Endothelial cell of umbilical vein (primary cell): ENCODE data around the gene MXI1. TPM values are rescaled to one million over a fixed set of nuclear protein-coding genes. Genes with fewer than 3 reads are reported as not detected.
A peak's percentile ranks its signal among the peaks of the same experiment; 100 is the strongest.

Experiments used
- BruUV-seq: library from RNA; stranded (reverse); fragments of 400-500 nt; replicated peaks from 2 replicates; lab custom pipeline; 2021; lab: Mats Ljungman, UMichigan
- CTCF ChIA-PET: fragments of 300-600, 350-600 bp; sonication (Branson Sonifier 250); formaldehyde crosslinking; loops from one replicate; lab custom pipeline; 2021; ENCODE audit warnings: antibody characterized with exemption, inconsistent platforms; lab: Charles Lee
- POLR2A ChIA-PET: fragments of 300-600, 350-600 bp; sonication (Branson Sonifier 250); formaldehyde crosslinking; loops from one replicate; lab custom pipeline; 2021; ENCODE audit warnings: antibody characterized with exemption, inconsistent platforms; lab: Charles Lee
- DNase-seq: peaks from one replicate; pipeline ENCODE4 v3.0.0-alpha.2; 2011; ENCODE audit warnings: low read depth, low spot score
- FAIRE-seq: peaks from 2 replicates; lab custom pipeline; 2011; peaks lifted over from hg19 to GRCh38; lab: Jason Lieb, UNC
- H2AFZ ChIP-seq: 2 replicates; pipeline ENCODE4 v1.6.0; 2012; ENCODE audit warnings: low read depth, low read length, control low read depth, inconsistent platforms
- H3K27ac ChIP-seq: 2 replicates; pipeline ENCODE4 v1.5.1; 2011; ENCODE audit warnings: low read depth, mild to moderate bottlenecking, control low read depth, low read length, moderate library complexity; ENCODE audit not compliant: insufficient read depth
- H3K27me3 ChIP-seq, 2 experiments: 2 replicates each; pipeline versions ENCODE4 v1.6.0 to v1.6.1; 2011; ENCODE audit warnings: low read length in 2 of 2, mixed read lengths in 1 of 2; ENCODE audit not compliant: control insufficient read depth in 2 of 2, insufficient read depth in 2 of 2
- H3K36me3 ChIP-seq, 2 experiments: 2 replicates in 1 of 2; 3 replicates in 1 of 2; pipeline ENCODE4 v1.5.1; 2011; ENCODE audit warnings: low read length in 2 of 2, mild to moderate bottlenecking in 1 of 2, moderate library complexity in 1 of 2; ENCODE audit not compliant: control insufficient read depth in 2 of 2, insufficient read depth in 2 of 2; ENCODE audit errors: extremely low read depth in 1 of 2
- H3K4me1 ChIP-seq: 3 replicates; pipeline ENCODE4 v1.5.1; 2011; ENCODE audit warnings: mild to moderate bottlenecking, low read length; ENCODE audit not compliant: control insufficient read depth, insufficient read depth; ENCODE audit errors: extremely low read depth
- H3K4me2 ChIP-seq: 2 replicates; pipeline ENCODE4 v1.6.1; 2011; ENCODE audit warnings: low read length, control low read depth, mixed read lengths; ENCODE audit not compliant: insufficient read depth
- H3K4me3 ChIP-seq, 3 experiments: fragments of 200-600 bp in 1 of 3; sonication (generic), shearing (Covaris generic) in 1 of 3; replicated peaks in 1 of 3; 2 replicates each; pipeline ENCODE4 v1.5.1; 2011 to 2016; ENCODE audit warnings: control low read depth in 3 of 3, low read length in 3 of 3, mild to moderate bottlenecking in 2 of 3, inconsistent platforms in 1 of 3, low read depth in 1 of 3, moderate library complexity in 1 of 3; ENCODE audit not compliant: insufficient read depth in 1 of 3
- H3K79me2 ChIP-seq: 2 replicates; pipeline ENCODE4 v1.6.0; 2012; ENCODE audit warnings: low read length, inconsistent platforms; ENCODE audit not compliant: control insufficient read depth, insufficient read depth
- H3K9ac ChIP-seq: replicated peaks from 2 replicates; pipeline ENCODE3; 2011; ENCODE audit warnings: low read length, control low read depth; ENCODE audit not compliant: insufficient read depth; ENCODE audit errors: extremely low read depth
- H3K9me1 ChIP-seq: replicated peaks from 3 replicates; pipeline ENCODE4 v1.6.0; 2011; ENCODE audit warnings: mild to moderate bottlenecking, low read length; ENCODE audit not compliant: control insufficient read depth, insufficient read depth; ENCODE audit errors: extremely low read depth
- H3K9me3 ChIP-seq: replicated peaks from 2 replicates; pipeline ENCODE4 v1.5.1; 2012; ENCODE audit warnings: low read length, inconsistent platforms; ENCODE audit not compliant: control insufficient read depth, insufficient read depth
- H4K20me1 ChIP-seq: replicated peaks from 2 replicates; pipeline ENCODE3; 2011; ENCODE audit warnings: mild to moderate bottlenecking, low read length; ENCODE audit not compliant: control insufficient read depth, insufficient read depth; ENCODE audit errors: extremely low read depth
- FOS ChIP-seq: IDR thresholded peaks from 2 replicates; pipeline ENCODE4 v1.6.1; 2011; ENCODE audit warnings: mild to moderate bottlenecking, low read length, moderate library complexity, borderline replicate concordance; ENCODE audit not compliant: insufficient read depth
- JUN ChIP-seq: IDR thresholded peaks from 2 replicates; pipeline ENCODE4 v1.6.1; 2011; ENCODE audit warnings: borderline replicate concordance, low read depth; ENCODE audit not compliant: insufficient read length, insufficient read depth
- MYC ChIP-seq: IDR thresholded peaks from one replicate; pipeline ENCODE4 v1.6.1; 2011; ENCODE audit warnings: mild to moderate bottlenecking, low read depth, low read length
- dilution Hi-C: fragments of 300-500 bp; cut with MboI; formaldehyde crosslinking; loops from one replicate; pipeline ENCODE4 v1.15.0; 2019; ENCODE audit warnings: low sequenced_read_pairs; ENCODE audit not compliant: extremely low pct_ligation_motif_present
- intact Hi-C: fragments of 100-400 bp; cut with micrococcal nuclease; formaldehyde crosslinking; loops from one replicate; pipeline ENCODE4 v1.10.0; 2022
- polyA plus RNA-seq, 4 experiments: library from polyadenylated mRNA; depleted of rRNA in 3 of 4; stranded (reverse) in 3 of 4; unstranded in 1 of 4; fragments of >200 nt; gene quantifications; 2 replicates each; pipeline versions ENCODE4 v1.2.1 to v1.2.3, GENCODE V29; 2011 to 2012; ENCODE audit warnings: missing spikeins in 1 of 4
- total RNA-seq: library from RNA; stranded (reverse); gene quantifications from 2 replicates; pipeline ENCODE4 v1.2.3, GENCODE V29; 2021

MXI1 gene
- total and polyA plus RNA-seq, 2 donors (not counting 3 experiments of a cell fraction or from before 2014, with no cell fraction given) = 2.7 to 8.5 TPM

GRCh38 chr10:110170142-110170971 is 37.0 kb upstream of the MXI1 start:
- CTCF ChIA-PET = interaction anchor here (1.0 kb wide), 1 partner anchor 286 kb away, joined by 3 read pairs; no protein-coding TSS in a partner anchor
- H3K9ac ChIP-seq = no peak overlapping the region
- H3K27ac ChIP-seq = no peak overlapping the region
- no peak overlapping the region for H3K4me2 ChIP-seq
- no peak overlapping the region for H2AFZ ChIP-seq
- intact Hi-C loops = no loop called here
- DNase-seq (no peak), FAIRE-seq (no peak)
- H3K9me1 ChIP-seq = no peaks in the 10 kb centered on the region
- no peaks in the 10 kb centered on the region for H3K36me3 ChIP-seq
- POLR2A ChIA-PET = no interaction called here
- no peaks in the 10 kb centered on the region for H4K20me1 ChIP-seq
- peaks cover under 1% of the 10 kb centered on the region for H3K4me1 ChIP-seq
- H3K27me3 ChIP-seq = peaks cover 31 to 32% of the 10 kb centered on the region in 2 experiments
- TF ChIP-seq JUN = no peak
- H3K4me3 ChIP-seq = no peak overlapping the region
- no peaks in the 10 kb centered on the region for H3K9me3 ChIP-seq
- BruUV-seq = no TSS peak
- no peaks in the 10 kb centered on the region for H3K79me2 ChIP-seq
- dilution Hi-C loops = no loop called here

GRCh38 chr10:110171032-110171431 is 36.4 kb upstream of the MXI1 start:
- dilution Hi-C loops (no loop called here), intact Hi-C loops (no loop called here)
- ChIA-PET CTCF (interaction anchor here (1.0 to 1.4 kb wide), 2 partner anchors 9 to 287 kb away, joined by 3 to 4 read pairs; no protein-coding TSS in a partner anchor), POLR2A (no interaction called here)
- BruUV-seq = no TSS peak
- Histone ChIP-seq H2AFZ (no peak overlapping the region), H3K9me3 (no peaks in the 10 kb centered on the region), H3K4me3 (no peak overlapping the region), H3K9ac (no peak overlapping the region), H3K79me2 (no peaks in the 10 kb centered on the region), H3K4me2 (no peak overlapping the region), H3K27me3 (peaks cover 31 to 32% of the 10 kb centered on the region in 2 experiments), H3K36me3 (no peaks in the 10 kb centered on the region), H3K27ac (no peak overlapping the region), H4K20me1 (no peaks in the 10 kb centered on the region), H3K9me1 (no peaks in the 10 kb centered on the region), H3K4me1 (peaks cover 7% of the 10 kb centered on the region)
- TF ChIP-seq FOS (peak; percentile 9), MYC (no peak)
- FAIRE-seq (no peak), DNase-seq (no peak)
